Tibial nerve (tissue), 4 donors: ENCODE measurements around the gene BCHE.

ENCODE experiments used
- CTCF ChIP-seq, 5 experiments: fragments of 200-600 bp in 3 of 5; fragments of 450-650 bp in 2 of 5; sonication (generic) in 3 of 5; IDR thresholded peaks; one replicate each; pipeline ENCODE4 v1.5.1; 2016 to 2019; ENCODE audit warnings: antibody characterized with exemption in 5 of 5, mild to moderate bottlenecking in 3 of 5, moderate library complexity in 2 of 5
- EP300 ChIP-seq, 2 donors: sonication (generic); formaldehyde crosslinking; IDR thresholded peaks; one replicate each; pipeline ENCODE4 v1.6.1; 2017; ENCODE audit warnings: antibody characterized with exemption in 2 of 2, mild to moderate bottlenecking in 1 of 2
- POLR2A ChIP-seq, 2 donors: fragments of 450-650 bp; IDR thresholded peaks; one replicate each; pipeline ENCODE4 v1.6.1; 2017; ENCODE audit warnings: antibody characterized with exemption in 2 of 2, mild to moderate bottlenecking in 2 of 2, moderate library complexity in 2 of 2

GRCh38 chr3:165759041-165759440, 78.2 kb downstream of the BCHE start:
- no peak for TF ChIP-seq CTCF (IDR thresholded peaks at IDR 0.05)
- no peak for TF ChIP-seq POLR2A (IDR thresholded peaks at IDR 0.05)
- no peak for TF ChIP-seq EP300 (IDR thresholded peaks at IDR 0.05)
